ENCODE measurements around the gene CCNJL.

The CCNJL gene

DNA sequence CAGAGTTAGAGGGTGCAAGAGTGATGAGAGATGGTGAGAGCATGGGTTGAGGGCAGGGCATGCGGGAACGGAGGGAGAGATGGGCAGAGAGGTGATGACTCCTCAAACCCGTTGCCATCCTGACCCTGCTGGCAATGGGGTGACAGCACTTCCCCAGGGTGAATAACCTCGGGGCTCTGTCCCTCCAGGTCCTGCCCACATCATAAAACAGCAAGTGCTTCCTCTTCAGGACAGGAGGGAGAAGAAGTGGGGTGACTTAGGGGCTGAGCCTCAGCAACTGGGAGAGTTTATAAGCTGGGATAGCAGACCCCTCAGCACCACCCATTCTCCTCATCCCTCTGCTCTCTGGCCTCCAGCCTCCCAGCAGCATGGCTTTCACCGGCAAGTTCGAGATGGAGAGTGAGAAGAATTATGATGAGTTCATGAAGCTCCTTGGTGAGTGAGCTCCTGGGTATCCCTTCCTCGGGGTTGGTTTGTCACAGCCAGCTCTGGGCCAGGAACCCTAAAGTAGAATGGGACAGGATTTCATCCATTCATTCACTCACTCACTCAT, 83.1 kb downstream of the CCNJL start, which contains the start of gene FABP6:
Gene FABP6 (plus strand): TSS at position 317 of the 553 bp plus-strand sequence. CDS start 52 bp downstream, at position 369.
- DNase-seq (ENCODE audit: low read depth in 2 of 2) = no peak

DNA sequence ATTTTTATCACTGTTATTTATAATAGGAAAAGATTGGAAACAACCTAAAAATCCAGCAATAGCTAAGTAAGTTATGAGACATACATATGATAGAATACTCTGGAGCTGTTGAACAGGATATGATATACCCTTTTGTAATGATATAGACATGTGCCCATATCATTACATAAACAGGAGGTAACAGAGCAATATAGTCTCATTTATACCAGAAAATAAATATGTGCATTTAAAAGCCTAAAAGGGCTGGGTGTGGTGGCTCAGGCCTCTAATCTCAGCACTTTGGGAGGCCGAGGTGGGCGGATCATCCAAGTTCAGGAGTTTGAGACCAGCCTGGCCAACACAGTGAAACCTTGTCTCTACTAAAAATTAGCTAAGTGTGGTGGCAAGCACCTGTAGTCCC, 85.4 kb downstream of the CCNJL start:
- DNase-seq (ENCODE audit: low read depth in 2 of 2) = no peak

DNA sequence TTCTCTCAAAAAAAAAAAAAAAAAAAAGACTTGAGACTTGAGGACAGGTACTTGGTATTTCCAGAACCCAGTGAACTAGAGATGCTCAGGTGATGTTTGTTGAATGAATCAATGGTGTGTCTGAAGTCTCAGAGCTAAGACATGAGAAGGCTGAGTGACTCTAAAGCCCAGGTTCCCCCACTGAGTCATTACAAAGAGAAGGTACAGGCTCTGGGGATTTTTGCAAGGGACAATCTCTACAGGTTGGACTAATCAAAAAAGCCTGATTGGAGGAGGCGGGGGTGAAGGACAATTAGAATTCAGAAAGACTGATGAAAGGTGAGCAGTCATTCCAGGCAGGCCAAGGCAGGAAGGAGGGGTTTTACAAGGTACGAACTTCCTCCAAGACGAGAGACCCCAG, 91.3 kb downstream of the CCNJL start:
- no peak for DNase-seq (ENCODE audit: low read depth in 2 of 2)

DNA sequence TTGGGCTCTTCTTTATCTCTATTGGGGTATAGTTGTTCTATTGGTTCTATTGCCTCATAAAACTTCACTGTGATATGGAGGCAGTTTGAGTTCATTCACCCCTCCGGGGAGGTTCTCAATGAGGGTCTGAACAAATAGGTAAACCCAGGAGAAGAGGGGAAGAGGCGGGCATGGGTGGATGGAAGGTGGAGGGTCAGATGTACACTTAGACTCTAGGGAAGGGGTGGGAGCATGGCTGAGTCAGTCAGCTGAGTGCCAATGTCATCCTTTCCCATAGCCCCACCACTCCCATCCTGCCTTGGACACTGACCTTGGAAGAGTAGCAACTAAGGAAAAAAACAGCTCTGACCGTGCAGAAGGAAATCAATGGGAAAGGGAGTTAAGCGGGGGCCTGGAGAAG, 93.0 kb downstream of the CCNJL start:
- no peak for DNase-seq (ENCODE audit: low read depth in 2 of 2)

DNA sequence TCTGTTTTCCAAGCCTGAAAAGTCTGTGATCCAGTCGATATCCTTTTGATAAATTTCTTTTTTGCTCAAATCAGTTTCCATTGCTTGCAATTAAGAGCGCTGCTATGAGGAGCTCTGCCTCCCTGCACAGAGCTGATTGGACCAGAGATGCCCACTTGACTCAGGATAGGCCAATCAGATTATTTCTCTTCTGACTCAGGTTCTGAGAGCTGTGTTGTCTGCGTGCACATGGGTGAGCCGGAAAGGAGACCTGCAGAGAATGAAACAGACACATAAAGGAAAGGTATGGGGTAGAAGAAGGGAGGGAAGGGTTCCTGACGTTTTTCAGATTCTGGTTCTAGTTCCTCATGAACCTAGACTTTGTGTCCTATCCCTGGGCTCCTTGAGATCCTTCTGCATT, 98.8 kb downstream of the CCNJL start:
- no peak for DNase-seq (ENCODE audit: low read depth in 2 of 2)

DNA sequence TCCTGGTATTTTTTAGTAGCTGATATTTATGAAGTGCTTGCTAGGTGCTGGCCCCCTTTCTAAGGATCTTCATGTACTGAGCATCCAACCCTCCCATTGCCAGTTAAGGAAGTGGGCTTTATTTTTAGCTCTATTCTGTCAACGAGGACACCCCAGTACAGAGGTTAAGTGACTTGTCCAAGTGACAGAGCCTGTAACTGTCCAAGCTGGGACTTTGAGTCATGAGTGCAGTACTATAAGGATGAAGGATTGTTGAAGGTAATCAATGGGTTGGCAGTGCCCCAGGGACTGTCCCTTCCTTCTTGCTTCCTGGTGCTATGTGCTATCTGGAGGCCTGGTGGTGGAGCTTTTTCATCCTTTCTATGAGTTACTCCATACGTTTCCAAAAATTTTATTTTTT, 101.0 kb downstream of the CCNJL start:
- no peak for DNase-seq (ENCODE audit: low read depth in 2 of 2)

DNA sequence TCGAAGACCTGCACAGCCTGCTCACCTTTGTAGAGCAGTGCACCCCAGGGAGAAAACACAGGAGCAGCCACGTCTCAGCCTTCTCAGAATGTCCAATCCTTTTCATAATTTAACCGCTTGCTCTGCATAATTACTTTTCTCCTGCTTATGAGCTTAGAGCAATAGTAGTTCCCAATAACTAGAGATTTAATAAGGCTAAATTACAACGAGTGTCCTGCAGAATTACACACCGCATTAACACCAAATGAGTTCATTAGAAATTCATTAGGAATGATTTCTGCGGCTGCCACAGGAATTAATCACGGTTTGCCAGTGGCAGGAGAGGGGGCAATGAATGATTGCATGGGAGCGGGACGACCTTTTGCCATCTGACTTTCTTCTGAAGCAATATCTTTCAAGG, 101.8 kb downstream of the CCNJL start:
- no peak for DNase-seq (ENCODE audit: low read depth in 2 of 2)

DNA sequence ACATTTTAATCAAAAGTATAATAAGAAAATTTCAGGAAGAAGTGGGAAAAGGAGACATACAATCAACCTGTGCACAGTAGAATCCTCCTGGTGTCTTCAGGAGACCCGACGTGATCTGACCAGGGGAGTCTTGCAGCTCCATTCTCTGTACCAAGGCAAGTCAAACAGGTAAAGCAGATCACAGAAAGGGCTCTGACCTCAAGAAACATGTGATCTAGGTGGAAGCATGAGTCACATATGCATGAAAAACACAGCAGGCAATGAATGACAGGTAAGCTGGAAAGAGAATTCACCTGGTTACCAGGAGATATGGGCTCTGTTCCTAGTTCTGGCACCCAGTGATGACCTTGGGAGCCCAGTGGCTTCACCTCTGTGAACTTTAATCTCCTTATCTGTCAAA, 102.4 kb downstream of the CCNJL start:
- no peak for DNase-seq (ENCODE audit: low read depth in 2 of 2)

DNA sequence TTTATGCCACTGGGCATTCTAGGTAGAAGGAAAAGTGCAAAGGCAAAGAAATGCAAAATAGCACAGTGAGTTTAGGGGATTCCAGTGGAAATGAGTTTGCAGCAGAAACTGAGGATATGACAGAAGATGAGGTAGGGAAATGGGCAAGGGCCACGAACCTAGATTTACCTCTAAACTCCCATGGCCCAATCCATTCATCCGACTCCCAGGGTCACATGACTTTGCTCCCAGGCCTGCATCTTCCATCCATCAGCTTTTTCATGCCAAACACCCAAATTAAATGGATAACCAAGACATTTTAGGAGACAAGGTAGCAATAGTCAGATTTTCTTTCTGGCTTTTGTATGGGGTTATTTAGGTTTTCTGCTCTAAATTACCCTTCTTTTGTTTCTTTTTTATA, 105.3 kb downstream of the CCNJL start:
- DNase-seq (ENCODE audit: low read depth in 2 of 2) = no peak
